NK-92 treated with Interleukin-12 subunit alpha and Interleukin-12 subunit beta, amount 100 ng/mL, for 24 hours (cell line): ENCODE data around the gene TEX54.
A peak's percentile ranks its signal among the peaks of the same experiment; 100 is the strongest.

Experiments used
- DNase-seq: peaks from one replicate; lab custom pipeline; 2025; lab: John Stamatoyannopoulos, UW

The TEX54 gene

GRCh38 chr11:62787005-62787759 lies 45.5 kb downstream of the TEX54 start, which contains the start of gene TMEM179B:
Gene TMEM179B (plus strand): TSS chr11:62787402. CDS start chr11:62787432, 30 bp downstream.
- peak; percentile 96 for DNase-seq

DNA sequence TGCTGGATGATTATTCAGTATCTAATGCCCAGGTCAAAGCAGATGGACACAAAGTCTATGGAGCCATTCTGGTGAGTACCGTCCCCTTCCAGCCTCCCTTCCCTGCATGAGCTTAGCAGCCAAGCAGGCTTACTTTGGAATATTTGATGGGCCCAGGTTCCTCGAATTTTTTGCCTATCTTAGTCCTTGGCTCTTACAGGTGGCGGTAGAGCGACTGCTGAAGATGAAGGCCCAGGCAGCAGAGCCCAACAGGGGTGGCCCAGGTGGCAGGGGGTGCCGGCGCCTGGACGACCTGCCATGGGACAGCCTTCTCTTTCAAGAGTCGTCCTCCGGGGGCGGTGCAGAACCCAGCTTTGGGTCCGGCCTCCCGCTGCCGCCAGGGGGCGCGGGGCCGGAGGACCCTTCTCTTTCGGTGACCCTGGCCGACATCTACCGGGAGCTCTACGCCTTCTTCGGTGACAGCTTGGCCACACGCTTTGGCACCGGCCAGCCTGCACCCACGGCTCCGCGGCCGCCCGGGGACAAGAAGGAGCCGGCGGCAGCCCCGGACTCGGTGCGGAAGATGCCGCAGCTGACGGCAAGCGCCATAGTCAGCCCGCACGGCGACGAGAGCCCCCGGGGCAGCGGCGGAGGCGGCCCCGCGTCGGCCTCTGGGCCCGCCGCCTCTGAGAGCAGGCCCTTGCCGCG lies 46.2 kb downstream of the TEX54 start:
- peak; percentile 81 for DNase-seq

GRCh38 chr11:62782753-62783152 lies 49.9 kb downstream of the TEX54 start:
- DNase-seq, result no peak
